IMR-90 (cell line): ENCODE results near the gene SLC8A3. TPM values are rescaled to one million over a fixed set of nuclear protein-coding genes. Genes with fewer than 3 reads are reported as not detected.

Source experiments
- ATAC-seq: fragments of 200-7000 bp; cut with Tn5 transposase; 2 replicates; pipeline ENCODE4 v1.9.1; 2020; ENCODE audit warnings: low read depth, mild to moderate bottlenecking, moderate library complexity
- BruUV-seq: library from RNA; stranded (reverse); fragments of 400-500 nt; replicated peaks from 2 replicates; lab custom pipeline; 2021; lab: Mats Ljungman, UMichigan
- CTCF ChIA-PET: fragments of 300-600 bp; formaldehyde crosslinking; extraction: SDS; loops from one replicate; lab custom pipeline; 2021; ENCODE audit warnings: antibody characterized with exemption; lab: Yijun Ruan, JAX
- POLR2A ChIA-PET: fragments of 300-600 bp; sonication (Branson Sonifier 250); formaldehyde crosslinking; loops from one replicate; lab custom pipeline; 2022; ENCODE audit warnings: antibody characterized with exemption; ENCODE audit not compliant: unreplicated experiment; lab: Charles Lee
- DNase-seq: peaks from one replicate; pipeline ENCODE4 v3.0.0; 2013
- H2AFZ ChIP-seq: replicated peaks from 2 replicates; pipeline ENCODE3; 2013; ENCODE audit warnings: low read length, mild to moderate bottlenecking; ENCODE audit not compliant: poor library complexity
- H2AK5ac ChIP-seq: 2 replicates; pipeline ENCODE4 v1.6.1; 2013; ENCODE audit warnings: low read depth, low read length, inconsistent platforms
- H2AK9ac ChIP-seq: replicated peaks from 2 replicates; pipeline ENCODE3; 2013; ENCODE audit warnings: mild to moderate bottlenecking, low read depth, low read length, moderate library complexity; ENCODE audit not compliant: poor library complexity
- H2BK120ac ChIP-seq: 2 replicates; pipeline ENCODE4 v1.6.1; 2013; ENCODE audit warnings: low read depth, low read length, inconsistent platforms
- H2BK15ac ChIP-seq: 3 replicates; pipeline ENCODE4 v1.6.1; 2013; ENCODE audit warnings: low read depth, low read length, inconsistent platforms
- H2BK20ac ChIP-seq: 2 replicates; pipeline ENCODE4 v1.6.1; 2013; ENCODE audit warnings: low read depth, mild to moderate bottlenecking, inconsistent platforms, low read length, moderate library complexity
- H2BK5ac ChIP-seq: 2 replicates; pipeline ENCODE4 v1.6.1; 2013; ENCODE audit warnings: mild to moderate bottlenecking, low read depth, low read length, inconsistent platforms; ENCODE audit not compliant: poor library complexity, severe bottlenecking
- H3K14ac ChIP-seq: replicated peaks from 2 replicates; pipeline ENCODE4 v1.6.1; 2013; ENCODE audit warnings: low read depth, low read length, inconsistent platforms
- H3K18ac ChIP-seq: 2 replicates; pipeline ENCODE4 v1.6.1; 2013; ENCODE audit warnings: low read depth, low read length, control low read depth
- H3K23ac ChIP-seq: 2 replicates; pipeline ENCODE4 v1.6.1; 2013; ENCODE audit warnings: low read depth, low read length, inconsistent platforms
- H3K27ac ChIP-seq: 2 replicates; pipeline ENCODE4 v1.5.1; 2013; ENCODE audit warnings: mild to moderate bottlenecking, control low read depth, low read length; ENCODE audit not compliant: insufficient read depth
- H3K27me3 ChIP-seq: 2 replicates; pipeline ENCODE4 v1.6.1; 2013; ENCODE audit warnings: low read length; ENCODE audit not compliant: control insufficient read depth, insufficient read depth
- H3K36me3 ChIP-seq: 2 replicates; pipeline ENCODE4 v1.6.1; 2013; ENCODE audit warnings: low read length, mixed read lengths; ENCODE audit not compliant: control insufficient read depth, insufficient read depth
- H3K4ac ChIP-seq: 2 replicates; pipeline ENCODE4 v1.6.1; 2013; ENCODE audit warnings: low read depth, low read length, inconsistent platforms
- H3K4me1 ChIP-seq: 2 replicates; pipeline ENCODE4 v1.6.1; 2013; ENCODE audit warnings: low read length, mixed read lengths; ENCODE audit not compliant: control insufficient read depth, insufficient read depth
- H3K4me2 ChIP-seq: 2 replicates; pipeline ENCODE4 v1.6.1; 2013; ENCODE audit warnings: low read depth, mild to moderate bottlenecking, control low read depth, low read length, moderate library complexity
- H3K4me3 ChIP-seq: 2 replicates; pipeline ENCODE4 v1.5.1; 2013; ENCODE audit warnings: low read depth, mild to moderate bottlenecking, control low read depth, low read length, moderate library complexity; ENCODE audit not compliant: insufficient read depth
- H3K56ac ChIP-seq: 2 replicates; pipeline ENCODE4 v1.6.1; 2013; ENCODE audit warnings: low read length, inconsistent platforms; ENCODE audit not compliant: insufficient read depth; ENCODE audit errors: extremely low read depth
- H3K79me1 ChIP-seq, 2 experiments: 2 replicates each; pipeline ENCODE4 v1.6.1; 2013; ENCODE audit warnings: low read length in 2 of 2, inconsistent platforms in 1 of 2, low read depth in 1 of 2
- H3K9ac ChIP-seq: 2 replicates; pipeline ENCODE4 v1.6.1; 2013; ENCODE audit warnings: low read depth, low read length, control low read depth
- H3K9me1 ChIP-seq: 2 replicates; pipeline ENCODE4 v1.6.1; 2013; ENCODE audit warnings: low read length, inconsistent platforms; ENCODE audit not compliant: insufficient read depth
- H3K9me3 ChIP-seq: 2 replicates; pipeline ENCODE4 v1.6.1; 2013; ENCODE audit warnings: low read length; ENCODE audit not compliant: control insufficient read depth, insufficient read depth
- H4K20me1 ChIP-seq: 2 replicates; pipeline ENCODE4 v1.6.1; 2013; ENCODE audit warnings: low read length, inconsistent platforms; ENCODE audit not compliant: insufficient read depth
- H4K5ac ChIP-seq: 2 replicates; pipeline ENCODE4 v1.6.1; 2013; ENCODE audit warnings: mild to moderate bottlenecking, low read depth, low read length, control low read depth
- H4K8ac ChIP-seq, 2 experiments: 2 replicates each; pipeline ENCODE4 v1.6.1; 2013; ENCODE audit warnings: low read depth in 2 of 2, low read length in 2 of 2, control low read depth in 1 of 2, inconsistent platforms in 1 of 2
- H4K91ac ChIP-seq: 2 replicates; pipeline ENCODE4 v1.6.1; 2013; ENCODE audit warnings: low read depth, low read length, inconsistent platforms; ENCODE audit not compliant: insufficient read depth
- BHLHE40 ChIP-seq: fragments of 150-350 bp; IDR thresholded peaks from 2 replicates; pipeline ENCODE4 v1.6.1; 2016; ENCODE audit warnings: mild to moderate bottlenecking, low read depth, low read length
- CEBPB ChIP-seq: IDR thresholded peaks from 2 replicates; pipeline ENCODE4 v1.6.1; 2012; ENCODE audit warnings: low read depth, low read length, improper control_type of control experiment
- CHD1 ChIP-seq: IDR thresholded peaks from 2 replicates; pipeline ENCODE4 v1.6.1; 2012; ENCODE audit warnings: low read depth, low read length, improper control_type of control experiment
- FOS ChIP-seq: fragments of 150-350 bp; IDR thresholded peaks from 2 replicates; pipeline ENCODE4 v1.6.1; 2016; ENCODE audit warnings: low read depth, low read length
- MAFK ChIP-seq: IDR thresholded peaks from 2 replicates; pipeline ENCODE4 v1.6.1; 2012; ENCODE audit warnings: low read depth, low read length, improper control_type of control experiment
- MAZ ChIP-seq: IDR thresholded peaks from 2 replicates; pipeline ENCODE4 v1.6.1; 2012; ENCODE audit warnings: low read depth, mild to moderate bottlenecking, low read length, improper control_type of control experiment, moderate library complexity, borderline replicate concordance
- MXI1 ChIP-seq: IDR thresholded peaks from 2 replicates; pipeline ENCODE4 v1.6.1; 2012; ENCODE audit warnings: low read depth, mild to moderate bottlenecking, low read length, moderate library complexity, borderline replicate concordance
- NFE2L2 ChIP-seq: fragments of 150-350 bp; IDR thresholded peaks from 2 replicates; pipeline ENCODE4 v1.6.1; 2016; ENCODE audit warnings: low read depth, mild to moderate bottlenecking, low read length
- POLR2A ChIP-seq: IDR thresholded peaks from 2 replicates; pipeline ENCODE4 v1.6.1; 2012; ENCODE audit warnings: mild to moderate bottlenecking, low read depth, low read length
- RAD21 ChIP-seq: IDR thresholded peaks from 2 replicates; pipeline ENCODE4 v1.6.1; 2012; ENCODE audit warnings: low read length, improper control_type of control experiment
- RCOR1 ChIP-seq: IDR thresholded peaks from 2 replicates; pipeline ENCODE4 v1.6.1; 2012; ENCODE audit warnings: mild to moderate bottlenecking, low read length, improper control_type of control experiment; ENCODE audit not compliant: insufficient replicate concordance
- RFX5 ChIP-seq: IDR thresholded peaks from 2 replicates; pipeline ENCODE4 v1.8.0; 2012; ENCODE audit warnings: low read depth, mild to moderate bottlenecking, low read length, moderate library complexity
- SMC3 ChIP-seq: fragments of 150-350 bp; IDR thresholded peaks from 2 replicates; pipeline ENCODE4 v1.6.1; 2016; ENCODE audit warnings: low read depth, mild to moderate bottlenecking, antibody characterized with exemption, low read length, moderate library complexity
- WGBS, 2 experiments: methylation state at CpG; one replicate each; pipeline versions ENCODE4 v1.1.5 to v1.1.7; 2013; ENCODE audit warnings: missing lambda C conversion rate in 2 of 2; ENCODE audit not compliant: insufficient read length in 1 of 2; ENCODE audit errors: extremely low coverage in 2 of 2; 5-methylcytosine and 5-hydroxymethylcytosine counted together
- dilution Hi-C: fragments of 300-500 bp; cut with HindIII; formaldehyde crosslinking; loops from one replicate; pipeline ENCODE4 v1.14.3; 2018; ENCODE audit warnings: low sequenced_read_pairs; ENCODE audit not compliant: unreplicated experiment
- in situ Hi-C: fragments of 300-500 bp; cut with MboI; formaldehyde crosslinking; loops from 3 replicates; pipeline ENCODE4 v1.14.3; 2019; ENCODE audit warnings: low sequenced_read_pairs, inconsistent platforms, mixed read lengths
- intact Hi-C: fragments of 100-400 bp; cut with micrococcal nuclease; formaldehyde crosslinking; loops from 2 replicates; pipeline ENCODE4 v1.10.0; 2022
- polyA plus RNA-seq, 3 experiments: library from polyadenylated mRNA; depleted of rRNA; stranded (reverse); fragments of >200 nt; gene quantifications; 2 replicates each; pipeline ENCODE4 v1.2.3, GENCODE V29; 2012; ENCODE audit warnings: low replicate concordance in 1 of 3
- total RNA-seq: library from RNA; depleted of rRNA; stranded (reverse); fragments of >200 nt; gene quantifications from 2 replicates; pipeline ENCODE4 v1.2.3, GENCODE V29; 2012
- TF ChIP-seq, protein P1 (sequence below): fragments of 150-350 bp; IDR thresholded peaks from 2 replicates; pipeline ENCODE4 v1.6.1; 2016; ENCODE audit warnings: low read depth, mild to moderate bottlenecking, low read length, moderate library complexity, borderline replicate concordance
- TF ChIP-seq, protein P2 (sequence below): fragments of 150-350 bp; IDR thresholded peaks from 2 replicates; pipeline ENCODE4 v1.6.1; 2017; ENCODE audit warnings: mild to moderate bottlenecking, antibody characterized with exemption, low read length, low read depth
- TF ChIP-seq, protein P3 (sequence below): conservative IDR thresholded peaks from 2 replicates; pipeline ENCODE4 v1.5.1; 2012; ENCODE audit warnings: mild to moderate bottlenecking, low read depth, low read length, improper control_type of control experiment

Gene SLC8A3
- total and polyA plus RNA-seq, 2 of the 4 experiments (the other 2 are of a cell fraction): under 0.01 TPM; not detected in 1

DNA sequence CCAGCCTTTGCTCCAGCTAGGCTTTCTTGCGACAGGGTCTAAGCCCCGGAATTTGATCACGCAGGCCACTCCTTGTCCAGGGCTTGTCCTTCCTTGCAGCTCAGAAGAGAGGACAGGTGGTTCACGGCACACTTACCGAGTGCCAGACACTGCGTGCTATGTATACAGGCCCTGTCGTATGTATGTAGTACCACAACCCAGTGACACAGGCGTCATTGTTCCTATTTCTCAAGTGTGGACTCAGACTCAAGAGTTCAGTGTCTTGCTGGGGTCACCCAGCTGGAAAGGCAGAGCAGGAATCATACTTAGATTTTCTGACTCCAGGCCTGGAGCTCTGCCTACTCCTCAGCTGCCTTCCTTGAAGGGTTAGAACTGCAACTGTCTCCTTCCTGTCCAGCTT, 155.6 kb downstream of the SLC8A3 start:
- no peak overlapping the region for H3K9ac ChIP-seq
- in situ Hi-C loops (no loop called here), dilution Hi-C loops (no loop called here), intact Hi-C loops (no loop called here)
- TF ChIP-seq CHD1 (no peak), BHLHE40 (no peak), NFE2L2 (no peak), RAD21 (no peak), MAZ (no peak), RFX5 (no peak), RCOR1 (no peak), SMC3 (no peak), MXI1 (no peak), CEBPB (no peak), MAFK (no peak), POLR2A (no peak), FOS (no peak)
- TF ChIP-seq, protein P1, sequence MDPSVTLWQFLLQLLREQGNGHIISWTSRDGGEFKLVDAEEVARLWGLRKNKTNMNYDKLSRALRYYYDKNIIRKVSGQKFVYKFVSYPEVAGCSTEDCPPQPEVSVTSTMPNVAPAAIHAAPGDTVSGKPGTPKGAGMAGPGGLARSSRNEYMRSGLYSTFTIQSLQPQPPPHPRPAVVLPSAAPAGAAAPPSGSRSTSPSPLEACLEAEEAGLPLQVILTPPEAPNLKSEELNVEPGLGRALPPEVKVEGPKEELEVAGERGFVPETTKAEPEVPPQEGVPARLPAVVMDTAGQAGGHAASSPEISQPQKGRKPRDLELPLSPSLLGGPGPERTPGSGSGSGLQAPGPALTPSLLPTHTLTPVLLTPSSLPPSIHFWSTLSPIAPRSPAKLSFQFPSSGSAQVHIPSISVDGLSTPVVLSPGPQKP: no peak
- TF ChIP-seq, protein P2, sequence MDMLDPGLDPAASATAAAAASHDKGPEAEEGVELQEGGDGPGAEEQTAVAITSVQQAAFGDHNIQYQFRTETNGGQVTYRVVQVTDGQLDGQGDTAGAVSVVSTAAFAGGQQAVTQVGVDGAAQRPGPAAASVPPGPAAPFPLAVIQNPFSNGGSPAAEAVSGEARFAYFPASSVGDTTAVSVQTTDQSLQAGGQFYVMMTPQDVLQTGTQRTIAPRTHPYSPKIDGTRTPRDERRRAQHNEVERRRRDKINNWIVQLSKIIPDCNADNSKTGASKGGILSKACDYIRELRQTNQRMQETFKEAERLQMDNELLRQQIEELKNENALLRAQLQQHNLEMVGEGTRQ: no peak
- TF ChIP-seq, protein P3, sequence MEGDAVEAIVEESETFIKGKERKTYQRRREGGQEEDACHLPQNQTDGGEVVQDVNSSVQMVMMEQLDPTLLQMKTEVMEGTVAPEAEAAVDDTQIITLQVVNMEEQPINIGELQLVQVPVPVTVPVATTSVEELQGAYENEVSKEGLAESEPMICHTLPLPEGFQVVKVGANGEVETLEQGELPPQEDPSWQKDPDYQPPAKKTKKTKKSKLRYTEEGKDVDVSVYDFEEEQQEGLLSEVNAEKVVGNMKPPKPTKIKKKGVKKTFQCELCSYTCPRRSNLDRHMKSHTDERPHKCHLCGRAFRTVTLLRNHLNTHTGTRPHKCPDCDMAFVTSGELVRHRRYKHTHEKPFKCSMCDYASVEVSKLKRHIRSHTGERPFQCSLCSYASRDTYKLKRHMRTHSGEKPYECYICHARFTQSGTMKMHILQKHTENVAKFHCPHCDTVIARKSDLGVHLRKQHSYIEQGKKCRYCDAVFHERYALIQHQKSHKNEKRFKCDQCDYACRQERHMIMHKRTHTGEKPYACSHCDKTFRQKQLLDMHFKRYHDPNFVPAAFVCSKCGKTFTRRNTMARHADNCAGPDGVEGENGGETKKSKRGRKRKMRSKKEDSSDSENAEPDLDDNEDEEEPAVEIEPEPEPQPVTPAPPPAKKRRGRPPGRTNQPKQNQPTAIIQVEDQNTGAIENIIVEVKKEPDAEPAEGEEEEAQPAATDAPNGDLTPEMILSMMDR: no peak
- H3K27ac ChIP-seq: no peak overlapping the region
- no peak overlapping the region for H3K4me3 ChIP-seq
- H3K4me2 ChIP-seq: no peak overlapping the region
- H2BK5ac ChIP-seq: no peak overlapping the region
- H3K79me1 ChIP-seq: no peaks in the 10 kb centered on the region
- no peaks in the 10 kb centered on the region for H3K9me3 ChIP-seq
- H3K56ac ChIP-seq: no peak overlapping the region
- H3K18ac ChIP-seq: no peak overlapping the region
- H2AFZ ChIP-seq: no peak overlapping the region
- no peak overlapping the region for H4K8ac ChIP-seq
- H2BK120ac ChIP-seq: no peak overlapping the region
- H3K27me3 ChIP-seq: no peaks in the 10 kb centered on the region
- 0 out of 2 replicates have a peak, but pooled peaks cover 2% of the 10 kb centered on the region for H3K4me1 ChIP-seq
- no peak overlapping the region for H2BK15ac ChIP-seq
- no peak overlapping the region for H2BK20ac ChIP-seq
- H3K4ac ChIP-seq: no peak overlapping the region
- no peak overlapping the region for H2AK9ac ChIP-seq
- ATAC-seq (no peak), DNase-seq (no peak)
- no peak overlapping the region for H3K14ac ChIP-seq
- no peak overlapping the region for H4K91ac ChIP-seq
- H3K9me1 ChIP-seq: no peaks in the 10 kb centered on the region
- 68% methylated on average over 8 of the region's 8 CpGs; no CpG with 5 or more reads in 1 of the 2 experiments for WGBS, 2 experiments
- CTCF ChIA-PET: interaction anchor here (1.3 kb wide), 1 partner anchor 41 kb away, joined by 3 read pairs; no protein-coding TSS in a partner anchor
- H2AK5ac ChIP-seq: no peak overlapping the region
- POLR2A ChIA-PET: no interaction called here
- no peak overlapping the region for H3K23ac ChIP-seq
- no peak overlapping the region for H4K5ac ChIP-seq
- BruUV-seq: no TSS peak
- H3K36me3 ChIP-seq: peaks cover 3% of the 10 kb centered on the region; the same call in 1 of the 2 replicates
- H4K20me1 ChIP-seq: no peaks in the 10 kb centered on the region
